ENCODE data around the gene KPRP. TPM values are rescaled to one million over a fixed set of nuclear protein-coding genes. Genes with fewer than 3 reads are reported as not detected.

KPRP gene
- total and polyA plus RNA-seq, 2 experiments from 2014 or later: not detected

DNA sequence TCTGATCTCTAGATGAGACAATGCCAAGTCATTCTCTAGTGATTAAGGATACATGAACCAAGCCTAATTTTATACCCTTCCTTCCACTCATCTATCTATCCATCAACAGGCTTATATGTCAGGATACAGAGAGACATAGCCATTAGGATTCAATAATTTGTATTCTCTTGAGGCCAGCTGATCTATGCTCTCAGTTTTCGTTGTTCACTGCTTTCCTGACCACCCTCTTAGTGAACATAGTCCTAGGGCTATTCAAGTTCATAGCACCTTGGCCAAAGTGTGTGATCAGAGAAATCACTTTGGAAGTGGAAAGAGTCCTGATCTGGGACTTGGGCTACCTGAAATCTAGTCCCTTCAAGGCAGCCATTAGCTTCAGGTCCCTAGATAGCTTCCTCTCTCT is 4.2 kb upstream of the KPRP start:
- H3K79me2 ChIP-seq (replicated peaks; ENCODE audit: insufficient read depth): no peaks in the 10 kb centered on the region
- DNase-seq (ENCODE audit: low spot score) (no peak), ATAC-seq (no peak)
- Mint-ChIP-seq H3K27ac (no peak overlapping the region), H3K27me3 (ENCODE audit: insufficient read depth, low read depth, poor library complexity) (no peaks in the 10 kb centered on the region), H3K9me3 (no peaks in the 10 kb centered on the region), H3K36me3 (ENCODE audit: low read depth) (no peaks in the 10 kb centered on the region), H3K4me1 (peaks cover 15% of the 10 kb centered on the region; the same call in 2 of the 3 replicates), H3K4me3 (no peak overlapping the region)
- H3K4me2 ChIP-seq: no peak overlapping the region
- H3K4me1 ChIP-seq (ENCODE audit: insufficient read depth): no peaks in the 10 kb centered on the region; the same call in 1 of the 2 replicates
- H3F3A ChIP-seq (replicated peaks; ENCODE audit: low read depth): no peaks in the 10 kb centered on the region
- H3K36me3 ChIP-seq (ENCODE audit: insufficient read depth): no peaks in the 10 kb centered on the region
- H3K27me3 ChIP-seq (ENCODE audit: insufficient read depth): no peaks in the 10 kb centered on the region
- H3K27ac ChIP-seq (ENCODE audit: low read depth): no peak overlapping the region
- H2AFZ ChIP-seq: no peak overlapping the region
- TF ChIP-seq REST (IDR thresholded peaks at IDR 0.05; ENCODE audit: unreplicated experiment): no peak
- TF ChIP-seq ZNF462 (CRISPR knock-in tag; IDR thresholded peaks at IDR 0.05): no peak
- no peak for TF ChIP-seq NANOG (IDR thresholded peaks at IDR 0.05; ENCODE audit: borderline replicate concordance)
- H4K20me1 ChIP-seq (replicated peaks; ENCODE audit: insufficient read depth): no peaks in the 10 kb centered on the region; the same call in 1 of the 2 replicates
- no peak overlapping the region for H3K4me3 ChIP-seq
- H3K9me2 ChIP-seq (ENCODE audit: insufficient read depth): 0 out of 2 replicates have a peak, but pooled peaks cover 5% of the 10 kb centered on the region

All from GM23338 (cell line).